ENCODE results near the gene MAGEA11. TPM values are rescaled to one million over a fixed set of nuclear protein-coding genes. Genes with fewer than 3 reads are reported as not detected.

Gene MAGEA11
- not detected in 5 replicates for total RNA-seq (2022; extraction: Qiagen RNA extraction)

GRCh38 chrX:149711545-149712236 lies at the start of gene MAGEA11:
Gene MAGEA11, plus strand, starts transcription at chrX:149712060. Its CDS starts 1,100 bp downstream, at chrX:149713160.

Other genes starting within 250 kb of the MAGEA11 start
- gene IDS, start 206.8 kb upstream of the MAGEA11 start, total RNA-seq (2022; extraction: Qiagen RNA extraction), result 70.1 to 105 TPM (median 99.2 TPM) in 5 replicates
- gene EOLA1, start 171.0 kb upstream of the MAGEA11 start, total RNA-seq (2022; extraction: Qiagen RNA extraction), result 19.3 to 20.8 TPM (median 19.8 TPM) in 5 replicates
- gene HSFX3, start 162.1 kb upstream of the MAGEA11 start, total RNA-seq (2022; extraction: Qiagen RNA extraction), result not detected in 5 replicates
- not detected in 5 replicates for gene MAGEA9B, start 124.6 kb upstream of the MAGEA11 start, total RNA-seq (2022; extraction: Qiagen RNA extraction)
- 0.08 to 0.38 TPM (median 0.19 TPM) in 3 of 5 replicates, not detected in the others for gene HSFX2, start 116.7 kb upstream of the MAGEA11 start, total RNA-seq (2022; extraction: Qiagen RNA extraction)
- gene TMEM185A, start 80.3 kb upstream of the MAGEA11 start, total RNA-seq (2022; extraction: Qiagen RNA extraction), result 24.2 to 27.5 TPM (median 25.5 TPM) in 5 replicates
- gene HSFX1, start 62.0 kb downstream of the MAGEA11 start, total RNA-seq (2022; extraction: Qiagen RNA extraction), result 0.07 to 0.42 TPM (median 0.16 TPM) in 5 replicates
- not detected in 5 replicates for gene MAGEA9, start 69.9 kb downstream of the MAGEA11 start, total RNA-seq (2022; extraction: Qiagen RNA extraction)
- not detected in 5 replicates for gene MAGEA8, start 169.1 kb downstream of the MAGEA11 start, total RNA-seq (2022; extraction: Qiagen RNA extraction)
- 0.10 to 0.13 TPM (median 0.11 TPM) in 3 of 5 replicates, not detected in the others for gene HSFX4, start 217.5 kb downstream of the MAGEA11 start, total RNA-seq (2022; extraction: Qiagen RNA extraction)
- gene EOLA2, start 226.4 kb downstream of the MAGEA11 start, total RNA-seq (2022; extraction: Qiagen RNA extraction), result 50.2 to 58.8 TPM (median 53.1 TPM) in 5 replicates

Data from A549 treated with dexamethasone at 1 μM for 4 hours (cell line).